Measurements from ENCODE around the gene ADCY5. TPM values are rescaled to one million over a fixed set of nuclear protein-coding genes. Genes with fewer than 3 reads are reported as not detected.

Gene ADCY5
- total RNA-seq, 2 donors from 2014 or later, result 12.9 to 69.6 TPM

DNA sequence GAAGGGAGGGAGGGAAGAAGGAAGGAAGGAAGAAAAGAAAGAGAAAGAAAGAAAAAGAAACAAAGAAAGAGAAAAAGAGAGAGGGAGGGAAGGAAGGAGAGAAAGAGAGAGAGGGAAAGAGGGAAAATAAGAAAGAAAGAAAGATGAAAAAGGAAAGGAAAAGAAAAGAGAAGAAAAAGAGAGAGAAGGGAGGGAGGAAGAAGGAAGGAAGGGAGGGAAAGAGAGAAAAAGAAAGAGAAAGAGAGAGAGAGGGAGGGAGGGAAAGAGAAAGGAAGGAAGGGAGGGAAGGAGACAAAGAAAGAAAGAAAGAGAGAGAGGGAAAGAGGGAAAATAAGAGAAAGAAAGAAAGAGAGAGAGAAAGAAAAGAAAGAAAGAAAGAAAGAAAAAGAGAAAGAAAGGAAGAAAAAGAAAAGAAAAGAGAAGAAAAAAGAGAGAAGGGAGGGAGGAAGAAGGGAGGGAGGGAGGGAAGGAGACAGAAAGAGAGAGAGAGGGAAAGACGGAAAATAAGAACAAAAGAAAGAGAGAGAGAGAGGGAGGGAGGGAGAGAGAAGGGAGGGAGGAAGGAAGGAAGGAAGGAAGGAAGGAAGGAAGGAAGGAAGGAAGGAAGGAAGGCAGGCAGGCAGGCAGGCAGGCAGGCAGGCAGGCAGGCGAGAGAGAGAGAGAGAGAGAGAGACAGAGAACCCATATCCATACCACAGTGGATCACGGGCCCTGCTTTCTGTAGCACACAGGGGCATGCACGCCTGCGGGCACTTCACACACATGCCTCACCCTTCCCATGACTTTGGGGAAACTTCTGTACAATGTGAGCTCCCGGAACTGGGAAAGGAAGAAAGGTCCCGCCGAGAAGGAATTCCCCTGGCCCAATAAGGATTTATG, 52.5 kb downstream of the ADCY5 start:
- no peaks in the 10 kb centered on the region for H3K4me1 ChIP-seq (replicated peaks)
- H3K36me3 ChIP-seq, result no peaks in the 10 kb centered on the region
- WGBS, result 29% methylated on average over 8 of the region's 8 CpGs
- no peak for TF ChIP-seq POLR2AphosphoS5 (IDR thresholded peaks at IDR 0.05)
- TF ChIP-seq, protein P1, sequence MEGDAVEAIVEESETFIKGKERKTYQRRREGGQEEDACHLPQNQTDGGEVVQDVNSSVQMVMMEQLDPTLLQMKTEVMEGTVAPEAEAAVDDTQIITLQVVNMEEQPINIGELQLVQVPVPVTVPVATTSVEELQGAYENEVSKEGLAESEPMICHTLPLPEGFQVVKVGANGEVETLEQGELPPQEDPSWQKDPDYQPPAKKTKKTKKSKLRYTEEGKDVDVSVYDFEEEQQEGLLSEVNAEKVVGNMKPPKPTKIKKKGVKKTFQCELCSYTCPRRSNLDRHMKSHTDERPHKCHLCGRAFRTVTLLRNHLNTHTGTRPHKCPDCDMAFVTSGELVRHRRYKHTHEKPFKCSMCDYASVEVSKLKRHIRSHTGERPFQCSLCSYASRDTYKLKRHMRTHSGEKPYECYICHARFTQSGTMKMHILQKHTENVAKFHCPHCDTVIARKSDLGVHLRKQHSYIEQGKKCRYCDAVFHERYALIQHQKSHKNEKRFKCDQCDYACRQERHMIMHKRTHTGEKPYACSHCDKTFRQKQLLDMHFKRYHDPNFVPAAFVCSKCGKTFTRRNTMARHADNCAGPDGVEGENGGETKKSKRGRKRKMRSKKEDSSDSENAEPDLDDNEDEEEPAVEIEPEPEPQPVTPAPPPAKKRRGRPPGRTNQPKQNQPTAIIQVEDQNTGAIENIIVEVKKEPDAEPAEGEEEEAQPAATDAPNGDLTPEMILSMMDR (IDR thresholded peaks at IDR 0.05), result no peak
- TF ChIP-seq POLR2A (IDR thresholded peaks at IDR 0.05), result no peak
- no peak overlapping the region for H3K4me3 ChIP-seq
- DNase-seq (ENCODE audit: low spot score), result no peak
- H3K27me3 ChIP-seq (replicated peaks; ENCODE audit: insufficient read depth), result no peaks in the 10 kb centered on the region
- intact Hi-C loops (cut with DNase I), result no loop called here
- no peaks in the 10 kb centered on the region for H3K9me3 ChIP-seq
- peak overlapping the region; percentile 48 for H3K27ac ChIP-seq

DNA sequence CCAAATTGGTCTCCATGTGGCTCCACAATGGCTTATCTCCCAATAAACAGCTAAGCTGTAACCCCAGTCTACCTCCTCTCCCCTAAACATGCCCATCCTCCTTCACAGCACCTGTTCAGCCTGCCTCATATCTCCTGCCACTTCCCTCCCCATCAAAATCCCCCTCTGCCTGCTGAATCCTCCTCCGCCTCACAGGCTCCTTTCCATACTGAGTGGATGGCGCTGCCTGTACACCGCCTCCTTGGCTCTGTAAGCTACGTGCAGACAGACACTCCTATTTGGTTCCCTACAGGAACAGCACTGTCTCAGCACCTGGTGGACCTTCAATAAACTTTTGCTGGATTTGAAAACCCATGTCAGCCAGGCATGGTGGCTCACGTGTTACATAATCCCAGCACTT, 53.7 kb downstream of the ADCY5 start:
- Histone ChIP-seq H3K36me3 (no peaks in the 10 kb centered on the region), H3K9me3 (no peaks in the 10 kb centered on the region), H3K27me3 (replicated peaks; ENCODE audit: insufficient read depth) (no peaks in the 10 kb centered on the region), H3K4me1 (replicated peaks) (no peaks in the 10 kb centered on the region), H3K27ac (peak overlapping the region in 1 of 2 donors; percentile 47), H3K4me3 (no peak overlapping the region)
- TF ChIP-seq, protein P1 (IDR thresholded peaks at IDR 0.05), result no peak
- TF ChIP-seq POLR2A (IDR thresholded peaks at IDR 0.05) (no peak), POLR2AphosphoS5 (IDR thresholded peaks at IDR 0.05) (no peak)
- no peak for DNase-seq (ENCODE audit: low spot score)
- intact Hi-C loops (cut with DNase I), result no loop called here
- WGBS, result 97% methylated on average over 5 of the region's 5 CpGs

DNA sequence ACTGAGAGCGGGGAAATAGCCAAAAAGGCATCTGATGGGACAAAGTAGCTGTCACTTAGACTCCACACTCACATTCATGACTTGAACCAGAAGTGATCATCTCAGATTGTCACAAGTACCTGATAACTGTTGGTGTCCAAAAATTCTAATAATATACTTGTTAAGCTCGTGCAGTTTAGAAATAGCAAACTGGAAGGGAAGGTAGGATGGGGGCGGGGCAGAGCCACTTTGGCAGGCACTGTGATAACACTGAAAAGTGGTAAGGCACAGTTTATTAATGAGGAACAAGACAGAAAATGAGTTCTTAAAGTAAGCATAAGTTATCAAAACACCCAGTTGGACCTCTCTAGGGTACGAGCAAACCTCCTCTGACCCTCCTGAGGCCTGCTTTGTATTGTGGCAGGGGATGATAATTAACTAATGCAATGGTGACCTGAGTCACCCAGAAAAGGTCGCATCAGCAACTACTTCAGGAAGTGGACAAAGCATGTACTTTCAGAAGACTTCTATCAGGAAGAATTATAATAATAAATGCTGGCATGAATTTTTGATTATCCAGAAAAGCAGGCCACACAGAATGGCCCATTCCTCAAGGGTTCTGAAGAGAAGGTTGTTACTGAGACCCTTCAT, 54.4 kb downstream of the ADCY5 start:
- H3K4me3 ChIP-seq, result no peak overlapping the region
- H3K27ac ChIP-seq, result peak overlapping the region; percentile 33 to 47
- WGBS, result 61% methylated on average over 5 of the region's 5 CpGs
- H3K4me1 ChIP-seq (replicated peaks), result no peaks in the 10 kb centered on the region
- DNase-seq (ENCODE audit: low spot score), result no peak
- H3K36me3 ChIP-seq, result no peaks in the 10 kb centered on the region
- intact Hi-C loops (cut with DNase I), result no loop called here
- TF ChIP-seq POLR2A (IDR thresholded peaks at IDR 0.05) (no peak), POLR2AphosphoS5 (IDR thresholded peaks at IDR 0.05) (no peak)
- no peaks in the 10 kb centered on the region for H3K27me3 ChIP-seq (replicated peaks; ENCODE audit: insufficient read depth)
- no peaks in the 10 kb centered on the region for H3K9me3 ChIP-seq

DNA sequence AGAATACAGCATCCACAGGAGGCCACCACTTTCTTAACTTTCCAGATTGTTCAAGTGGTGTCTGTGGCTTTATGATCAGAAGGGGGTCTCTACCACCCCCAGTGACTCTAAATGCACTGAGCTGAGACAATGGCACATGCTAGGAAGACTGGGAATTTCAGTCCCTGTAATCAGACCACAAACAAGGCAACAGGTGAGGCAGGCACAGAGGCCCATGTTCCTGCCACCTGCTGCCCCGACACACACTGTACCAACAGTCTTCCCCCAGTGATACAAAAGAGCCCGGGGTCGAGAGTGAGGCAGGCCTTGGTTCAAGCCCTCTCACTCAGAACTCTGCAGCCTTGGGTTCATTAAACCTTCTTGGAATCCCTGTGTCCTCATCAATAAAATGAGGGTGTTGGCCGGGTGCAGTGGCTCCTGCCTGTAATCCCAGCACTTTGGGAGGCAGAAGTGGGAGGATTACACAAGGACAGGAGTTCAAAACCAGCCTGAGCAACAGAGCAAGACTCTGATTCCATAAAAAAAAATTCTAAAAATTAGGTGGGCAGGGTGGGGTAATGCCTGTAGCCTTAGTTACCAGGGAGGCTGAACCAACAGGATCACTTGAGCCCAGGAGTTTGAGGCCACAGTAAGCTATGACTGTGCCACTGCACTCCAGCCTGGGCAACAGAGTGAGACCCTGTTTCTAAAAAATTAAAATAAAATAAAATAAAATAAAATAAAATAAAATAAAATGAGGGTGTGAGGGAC, 55.8 kb downstream of the ADCY5 start:
- H3K27me3 ChIP-seq (replicated peaks; ENCODE audit: insufficient read depth), result no peaks in the 10 kb centered on the region
- no peaks in the 10 kb centered on the region for H3K4me1 ChIP-seq (replicated peaks)
- DNase-seq (ENCODE audit: low spot score), result no peak
- 78% methylated on average over 4 of the region's 4 CpGs for WGBS
- H3K9me3 ChIP-seq, result no peaks in the 10 kb centered on the region
- peak overlapping the region; percentile 61 to 75 for H3K27ac ChIP-seq
- no peak overlapping the region for H3K4me3 ChIP-seq
- intact Hi-C loops (cut with DNase I), result no loop called here
- TF ChIP-seq, protein P1 (IDR thresholded peaks at IDR 0.05), result no peak
- TF ChIP-seq POLR2A (IDR thresholded peaks at IDR 0.05), result no peak
- TF ChIP-seq POLR2AphosphoS5 (IDR thresholded peaks at IDR 0.05), result no peak
- no peaks in the 10 kb centered on the region for H3K36me3 ChIP-seq

DNA sequence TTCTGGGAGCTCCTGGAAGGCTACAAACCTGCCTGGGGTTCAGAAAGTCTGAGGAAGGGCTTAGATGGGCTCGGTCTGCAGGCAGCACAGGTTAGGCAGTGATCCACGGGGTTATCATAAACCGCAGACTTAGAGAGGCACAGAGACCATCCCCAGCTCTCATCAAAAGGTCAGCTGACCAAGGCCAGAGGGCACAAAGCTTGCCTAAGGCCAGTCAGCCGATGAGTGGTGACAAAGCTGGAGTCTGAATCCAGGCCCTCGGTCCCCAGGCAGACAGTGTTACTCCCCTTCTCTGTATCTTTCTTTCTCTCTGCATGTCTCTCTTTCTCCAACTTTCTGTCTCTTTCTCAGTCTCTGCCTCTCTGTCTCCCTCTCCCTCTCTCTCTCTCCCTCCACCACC, 56.5 kb downstream of the ADCY5 start:
- H3K4me1 ChIP-seq (replicated peaks), result no peaks in the 10 kb centered on the region
- H3K36me3 ChIP-seq, result no peaks in the 10 kb centered on the region
- no peak overlapping the region for H3K4me3 ChIP-seq
- peak overlapping the region; percentile 61 to 75 for H3K27ac ChIP-seq
- no peak for DNase-seq (ENCODE audit: low spot score)
- H3K9me3 ChIP-seq, result no peaks in the 10 kb centered on the region
- no peaks in the 10 kb centered on the region for H3K27me3 ChIP-seq (replicated peaks; ENCODE audit: insufficient read depth)
- intact Hi-C loops (cut with DNase I), result no loop called here
- WGBS, result 62% methylated on average over 5 of the region's 5 CpGs
- TF ChIP-seq, protein P1 (IDR thresholded peaks at IDR 0.05), result no peak
- TF ChIP-seq POLR2AphosphoS5 (IDR thresholded peaks at IDR 0.05), result no peak
- no peak for TF ChIP-seq POLR2A (IDR thresholded peaks at IDR 0.05)

Measured in prostate gland (tissue), 2 donors.